ENCODE data around the gene NACC2.

The NACC2 gene

GRCh38 chr9:136112541-136112940 lies 17.5 kb upstream of the NACC2 start:
- DNase-seq: no peak
- no peak overlapping the region for H3K4me3 ChIP-seq (ENCODE audit: low read depth, low read length)

DNA sequence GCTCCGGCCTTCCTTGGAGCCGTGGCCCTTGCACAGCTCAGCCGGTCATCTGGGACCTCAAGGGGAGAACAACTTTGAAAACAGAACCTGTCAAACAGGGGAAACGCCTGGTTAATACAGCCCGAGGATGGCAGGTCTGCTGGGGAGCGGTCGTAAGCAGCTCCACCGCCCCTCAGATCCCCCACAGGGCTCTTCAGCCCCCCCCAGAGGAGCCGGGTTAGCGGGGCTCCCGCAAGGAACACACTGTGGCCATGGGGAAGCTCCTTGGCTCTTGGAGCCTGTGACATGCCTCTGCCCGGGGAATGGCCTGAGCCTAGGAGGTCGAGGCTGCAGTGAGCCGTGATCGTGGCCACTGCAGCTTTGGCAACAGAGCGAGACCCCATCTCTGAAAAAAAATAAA lies 16.8 kb upstream of the NACC2 start:
- Histone ChIP-seq H3K4me3 (ENCODE audit: low read depth, low read length) (no peak overlapping the region), H2BK12ac (ENCODE audit: low read length) (no peak overlapping the region), H3K27me3 (ENCODE audit: insufficient read depth, low read length) (no peaks in the 10 kb centered on the region), H3K9ac (ENCODE audit: low read length) (no peak overlapping the region), H2AFZ (ENCODE audit: insufficient read depth, low read length, poor library complexity) (no peak overlapping the region), H3K27ac (ENCODE audit: low read depth, low read length) (no peak overlapping the region), H3K36me3 (ENCODE audit: control insufficient read depth in 1 of 2, insufficient read depth in 2 of 2, low read length in 2 of 2) (peaks cover 18 to 23% of the 10 kb centered on the region in 2 experiments), H3K23ac (ENCODE audit: low read length) (no peak overlapping the region), H3K79me2 (ENCODE audit: control insufficient read depth, insufficient read depth, low read length, poor library complexity) (no peaks in the 10 kb centered on the region), H2BK120ac (ENCODE audit: insufficient read depth, low read length, poor library complexity) (no peak overlapping the region), H4K91ac (ENCODE audit: low read depth, low read length) (no peak overlapping the region), H3K4me2 (ENCODE audit: low read length) (no peak overlapping the region), H3K79me1 (ENCODE audit: low read length) (peaks cover 28% of the 10 kb centered on the region), H2AK5ac (ENCODE audit: low read length) (no peak overlapping the region), H3K9me3 (ENCODE audit: insufficient read depth, low read depth, low read length) (no peaks in the 10 kb centered on the region), H4K12ac (ENCODE audit: low read depth, low read length) (no peak overlapping the region), H3K4me1 (ENCODE audit: control insufficient read depth in 1 of 2, insufficient read depth in 2 of 2, low read length in 2 of 2) (peaks cover 22 to 23% of the 10 kb centered on the region in 2 experiments), H4K8ac (ENCODE audit: low read depth, low read length) (no peak overlapping the region), H3K4ac (ENCODE audit: low read depth, low read length) (no peak overlapping the region), H3K14ac (ENCODE audit: low read length) (no peak overlapping the region), H3K18ac (ENCODE audit: low read length) (no peak overlapping the region), H2BK5ac (ENCODE audit: low read depth, low read length, poor library complexity) (no peak overlapping the region)
- WGBS (ENCODE audit: extremely low coverage, insufficient coverage, insufficient read length): no CpG with 5 or more reads among the region's 16 CpGs
- DNase-seq: no peak

More at GRCh38 chr9:136112541-136112940, 17.5 kb upstream of the NACC2 start:
- no peak overlapping the region for H3K27ac ChIP-seq (ENCODE audit: low read depth, low read length)
- no peak overlapping the region for H4K8ac ChIP-seq (ENCODE audit: low read depth, low read length)
- no peaks in the 10 kb centered on the region for H3K9me3 ChIP-seq (ENCODE audit: insufficient read depth, low read depth, low read length)
- H3K27me3 ChIP-seq (ENCODE audit: insufficient read depth, low read length): no peaks in the 10 kb centered on the region
- H2BK12ac ChIP-seq (ENCODE audit: low read length): no peak overlapping the region
- no peak overlapping the region for H3K4me2 ChIP-seq (ENCODE audit: low read length)
- H3K4ac ChIP-seq (ENCODE audit: low read depth, low read length): no peak overlapping the region
- peaks cover 18 to 23% of the 10 kb centered on the region in 2 experiments for H3K36me3 ChIP-seq (ENCODE audit: control insufficient read depth in 1 of 2, insufficient read depth in 2 of 2, low read length in 2 of 2)
- no peak overlapping the region for H2BK5ac ChIP-seq (ENCODE audit: low read depth, low read length, poor library complexity)
- H3K23ac ChIP-seq (ENCODE audit: low read length): no peak overlapping the region
- WGBS (ENCODE audit: extremely low coverage, insufficient coverage, insufficient read length): no CpG with 5 or more reads among the region's 11 CpGs
- H3K4me1 ChIP-seq (ENCODE audit: control insufficient read depth in 1 of 2, insufficient read depth in 2 of 2, low read length in 2 of 2): peaks cover 25 to 27% of the 10 kb centered on the region in 2 experiments
- no peak overlapping the region for H3K9ac ChIP-seq (ENCODE audit: low read length)
- no peak overlapping the region for H4K12ac ChIP-seq (ENCODE audit: low read depth, low read length)
- H2AK5ac ChIP-seq (ENCODE audit: low read length): no peak overlapping the region
- no peak overlapping the region for H2AFZ ChIP-seq (ENCODE audit: insufficient read depth, low read length, poor library complexity)
- H3K79me2 ChIP-seq (ENCODE audit: control insufficient read depth, insufficient read depth, low read length, poor library complexity): peaks cover 2% of the 10 kb centered on the region
- H3K18ac ChIP-seq (ENCODE audit: low read length): no peak overlapping the region
- H3K14ac ChIP-seq (ENCODE audit: low read length): no peak overlapping the region
- H3K79me1 ChIP-seq (ENCODE audit: low read length): peaks cover 27% of the 10 kb centered on the region
- H2BK120ac ChIP-seq (ENCODE audit: insufficient read depth, low read length, poor library complexity): no peak overlapping the region
- peak overlapping the region; percentile 11 for H4K91ac ChIP-seq (ENCODE audit: low read depth, low read length)

GRCh38 chr9:136111190-136111589 lies 16.1 kb upstream of the NACC2 start:
- Histone ChIP-seq H2AK5ac (ENCODE audit: low read length) (peak overlapping the region; percentile 21), H4K91ac (ENCODE audit: low read depth, low read length) (no peak overlapping the region), H3K4me3 (ENCODE audit: low read depth, low read length) (no peak overlapping the region), H3K79me2 (ENCODE audit: control insufficient read depth, insufficient read depth, low read length, poor library complexity) (no peaks in the 10 kb centered on the region), H3K14ac (ENCODE audit: low read length) (peak overlapping the region; percentile 11), H3K4me2 (ENCODE audit: low read length) (no peak overlapping the region), H3K23ac (ENCODE audit: low read length) (no peak overlapping the region), H3K18ac (ENCODE audit: low read length) (no peak overlapping the region), H3K27ac (ENCODE audit: low read depth, low read length) (no peak overlapping the region), H2AFZ (ENCODE audit: insufficient read depth, low read length, poor library complexity) (no peak overlapping the region), H3K4ac (ENCODE audit: low read depth, low read length) (no peak overlapping the region), H3K4me1 (ENCODE audit: control insufficient read depth in 1 of 2, insufficient read depth in 2 of 2, low read length in 2 of 2) (peaks cover 22 to 23% of the 10 kb centered on the region in 2 experiments), H3K79me1 (ENCODE audit: low read length) (peaks cover 28% of the 10 kb centered on the region), H3K36me3 (ENCODE audit: control insufficient read depth in 1 of 2, insufficient read depth in 2 of 2, low read length in 2 of 2) (peaks cover 10 to 16% of the 10 kb centered on the region in 2 experiments), H2BK120ac (ENCODE audit: insufficient read depth, low read length, poor library complexity) (peak overlapping the region; percentile 23), H2BK12ac (ENCODE audit: low read length) (no peak overlapping the region), H3K27me3 (ENCODE audit: insufficient read depth, low read length) (no peaks in the 10 kb centered on the region), H4K12ac (ENCODE audit: low read depth, low read length) (no peak overlapping the region), H3K9ac (ENCODE audit: low read length) (no peak overlapping the region), H3K9me3 (ENCODE audit: insufficient read depth, low read depth, low read length) (no peaks in the 10 kb centered on the region), H4K8ac (ENCODE audit: low read depth, low read length) (no peak overlapping the region), H2BK5ac (ENCODE audit: low read depth, low read length, poor library complexity) (no peak overlapping the region)
- WGBS (ENCODE audit: extremely low coverage, insufficient coverage, insufficient read length): no CpG with 5 or more reads among the region's 22 CpGs
- DNase-seq: no peak

DNA sequence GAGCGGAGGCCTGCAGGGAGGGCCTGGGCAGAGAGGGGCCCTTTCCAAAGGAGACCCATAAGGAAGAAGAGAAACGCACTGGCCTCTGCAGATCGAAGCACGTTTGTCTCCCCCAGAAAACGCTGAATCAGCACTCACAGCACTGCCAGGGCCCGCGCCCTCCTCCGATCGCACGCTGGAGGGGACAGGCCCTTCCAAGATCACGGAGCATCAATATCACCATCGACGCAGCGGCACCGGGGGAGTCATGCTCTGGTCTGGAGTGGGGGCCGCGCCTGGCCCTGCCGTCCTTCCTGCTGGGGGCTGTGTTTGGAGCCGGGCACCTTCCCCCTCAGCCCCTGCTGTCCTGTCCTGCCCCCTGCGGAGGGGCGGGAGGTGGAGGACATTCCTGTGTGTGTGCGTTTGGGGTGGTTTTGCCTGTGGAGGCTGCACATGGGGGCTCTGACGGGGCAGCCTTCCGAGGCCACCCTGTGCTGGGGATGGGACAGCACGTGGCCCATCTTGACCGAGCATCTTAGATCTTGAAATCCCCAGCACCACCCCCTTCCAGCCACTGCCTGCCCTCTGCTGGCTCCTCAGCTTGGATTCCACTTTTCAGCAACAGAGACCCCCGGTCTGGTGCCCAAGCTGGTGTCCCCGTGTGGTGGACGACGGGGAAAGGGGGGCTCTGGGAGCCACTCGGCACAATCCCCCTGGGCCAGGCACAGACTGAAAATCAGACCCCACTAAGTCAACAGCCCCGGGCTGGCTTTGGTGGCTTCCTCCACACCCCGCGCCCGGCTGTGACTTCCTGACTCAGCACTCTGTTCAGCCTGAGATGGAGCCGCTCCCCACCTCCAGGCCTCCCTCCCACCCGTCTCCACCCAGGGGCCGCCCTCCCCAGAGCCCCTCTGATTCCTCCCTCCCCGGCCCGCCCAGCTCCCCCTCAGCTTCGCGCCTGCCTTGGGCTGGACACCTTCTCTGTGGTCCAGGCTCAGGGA lies 15.3 kb upstream of the NACC2 start:
- DNase-seq: no peak
- H3K4me3 ChIP-seq (ENCODE audit: low read depth, low read length): peak overlapping the region; percentile 1
- peak overlapping the region; percentile 50 for H3K18ac ChIP-seq (ENCODE audit: low read length)
- no peak overlapping the region for H3K23ac ChIP-seq (ENCODE audit: low read length)
- no peaks in the 10 kb centered on the region for H3K27me3 ChIP-seq (ENCODE audit: insufficient read depth, low read length)
- peak overlapping the region; percentile 66 for H4K8ac ChIP-seq (ENCODE audit: low read depth, low read length)
- peak overlapping the region; percentile 0 for H3K4ac ChIP-seq (ENCODE audit: low read depth, low read length)
- peaks cover 22 to 23% of the 10 kb centered on the region in 2 experiments for H3K4me1 ChIP-seq (ENCODE audit: control insufficient read depth in 1 of 2, insufficient read depth in 2 of 2, low read length in 2 of 2)
- no peaks in the 10 kb centered on the region for H3K9me3 ChIP-seq (ENCODE audit: insufficient read depth, low read depth, low read length)
- H2AFZ ChIP-seq (ENCODE audit: insufficient read depth, low read length, poor library complexity): no peak overlapping the region
- peaks cover 5 to 8% of the 10 kb centered on the region in 2 experiments for H3K36me3 ChIP-seq (ENCODE audit: control insufficient read depth in 1 of 2, insufficient read depth in 2 of 2, low read length in 2 of 2)
- H3K27ac ChIP-seq (ENCODE audit: low read depth, low read length): no peak overlapping the region
- peaks cover 1% of the 10 kb centered on the region for H3K79me2 ChIP-seq (ENCODE audit: control insufficient read depth, insufficient read depth, low read length, poor library complexity)
- peaks cover 32% of the 10 kb centered on the region for H3K79me1 ChIP-seq (ENCODE audit: low read length)
- H4K91ac ChIP-seq (ENCODE audit: low read depth, low read length): peak overlapping the region; percentile 83
- H3K14ac ChIP-seq (ENCODE audit: low read length): peak overlapping the region; percentile 74
- H2BK12ac ChIP-seq (ENCODE audit: low read length): peak overlapping the region; percentile 70
- H2BK120ac ChIP-seq (ENCODE audit: insufficient read depth, low read length, poor library complexity): peak overlapping the region; percentile 79
- WGBS (ENCODE audit: extremely low coverage, insufficient coverage, insufficient read length): no CpG with 5 or more reads among the region's 42 CpGs
- no peak overlapping the region for H3K9ac ChIP-seq (ENCODE audit: low read length)
- peak overlapping the region; percentile 35 for H2BK5ac ChIP-seq (ENCODE audit: low read depth, low read length, poor library complexity)
- H3K4me2 ChIP-seq (ENCODE audit: low read length): peak overlapping the region; percentile 62
- H4K12ac ChIP-seq (ENCODE audit: low read depth, low read length): no peak overlapping the region
- peak overlapping the region; percentile 4 for H2AK5ac ChIP-seq (ENCODE audit: low read length)

Measured in trophoblast cell (in vitro differentiated cells and primary cell).